Vagina (tissue), 2 donors: ENCODE measurements around the gene PDE5A. TPM values are rescaled to one million over a fixed set of nuclear protein-coding genes. Genes with fewer than 3 reads are reported as not detected.

Experiments used
- DNase-seq, 2 donors: peaks; one replicate each; pipeline ENCODE4 v3.0.0-alpha.2; 2017; ENCODE audit errors: extremely low spot score in 2 of 2
- H3K27ac ChIP-seq: fragments of 200-600 bp; sonication (generic); one replicate; pipeline ENCODE4 v1.5.1; 2019
- H3K27me3 ChIP-seq: fragments of 200-600 bp; sonication (generic); one replicate; pipeline ENCODE4 v1.5.1; 2019
- H3K36me3 ChIP-seq, 2 donors: fragments of 200-600 bp; sonication (generic); one replicate each; pipeline ENCODE4 v1.5.1; 2017 to 2019
- H3K4me1 ChIP-seq: fragments of 200-600 bp; sonication (generic); one replicate; pipeline ENCODE4 v1.5.1; 2019
- H3K4me3 ChIP-seq, 2 donors: fragments of 200-600 bp; sonication (generic); 1 replicate in 1 of 2; 2 replicates in 1 of 2; pipeline ENCODE4 v1.5.1; 2016 to 2019
- H3K9me3 ChIP-seq: fragments of 200-600 bp; sonication (generic); one replicate; pipeline ENCODE4 v1.5.1; 2019
- CTCF ChIP-seq, 3 experiments: fragments of 450-650 bp in 2 of 3; fragments of 200-600 bp in 1 of 3; sonication (generic) in 1 of 3; IDR thresholded peaks; one replicate each; pipeline ENCODE4 v1.5.1; 2017 to 2019; ENCODE audit warnings: antibody characterized with exemption in 3 of 3, mild to moderate bottlenecking in 2 of 3, moderate library complexity in 2 of 3
- POLR2A ChIP-seq, 2 donors: fragments of 450-650 bp; IDR thresholded peaks; one replicate each; pipeline ENCODE4 v1.6.1; 2017; ENCODE audit warnings: antibody characterized with exemption in 2 of 2, mild to moderate bottlenecking in 2 of 2, moderate library complexity in 2 of 2
- POLR2AphosphoS5 ChIP-seq, 2 donors: sonication (generic); formaldehyde crosslinking; IDR thresholded peaks; one replicate each; pipeline ENCODE4 v1.9.0; 2017; ENCODE audit warnings: antibody characterized with exemption in 2 of 2, mild to moderate bottlenecking in 2 of 2, low read depth in 1 of 2; ENCODE audit not compliant: insufficient read depth in 1 of 2
- intact Hi-C: fragments of 100-400 bp; cut with DNase I; formaldehyde crosslinking; loops from one replicate; pipeline ENCODE4 v1.15.1; 2023
- total RNA-seq: library from RNA; depleted of rRNA; stranded (reverse); fragments of >200 nt; gene quantifications from one replicate; pipeline ENCODE4 v1.2.3, GENCODE V29; 2016

Gene PDE5A
- total RNA-seq, 1 donor from 2014 or later, result 23.1 TPM

- intact Hi-C loops, result no loop called here
These were observed 47.3 kb downstream of the PDE5A start for GRCh38 chr4:119581190-119581873.

GRCh38 chr4:119580293-119580692, 48.3 kb downstream of the PDE5A start:
- intact Hi-C loops, result no loop called here
- H3K27me3 ChIP-seq, result no peaks in the 10 kb centered on the region
- TF ChIP-seq POLR2A (IDR thresholded peaks at IDR 0.05) (no peak), CTCF (IDR thresholded peaks at IDR 0.05) (no peak), POLR2AphosphoS5 (IDR thresholded peaks at IDR 0.05; ENCODE audit: insufficient read depth in 1 of 2, low read depth in 1 of 2) (no peak)
- no peak for DNase-seq
- H3K9me3 ChIP-seq, result no peaks in the 10 kb centered on the region
- H3K36me3 ChIP-seq, result no peaks in the 10 kb centered on the region
- H3K27ac ChIP-seq, result peak overlapping the region; percentile 1
- peaks cover 16% of the 10 kb centered on the region for H3K4me1 ChIP-seq
- no peak overlapping the region for H3K4me3 ChIP-seq

More at GRCh38 chr4:119581190-119581873, 47.3 kb downstream of the PDE5A start:
- Histone ChIP-seq H3K4me1 (peaks cover 16% of the 10 kb centered on the region), H3K27ac (peak overlapping the region; percentile 15), H3K36me3 (no peaks in the 10 kb centered on the region), H3K9me3 (no peaks in the 10 kb centered on the region), H3K27me3 (no peaks in the 10 kb centered on the region), H3K4me3 (no peak overlapping the region)
- no peak for TF ChIP-seq POLR2A (IDR thresholded peaks at IDR 0.05)
- TF ChIP-seq CTCF (IDR thresholded peaks at IDR 0.05), result no peak
- no peak for TF ChIP-seq POLR2AphosphoS5 (IDR thresholded peaks at IDR 0.05; ENCODE audit: insufficient read depth in 1 of 2, low read depth in 1 of 2)
- DNase-seq, result no peak

- no peak for DNase-seq
- no peaks in the 10 kb centered on the region for H3K27me3 ChIP-seq
- H3K27ac ChIP-seq, result no peak overlapping the region
- no peaks in the 10 kb centered on the region for H3K36me3 ChIP-seq
- H3K4me3 ChIP-seq, result no peak overlapping the region
- intact Hi-C loops, result no loop called here
- TF ChIP-seq CTCF (IDR thresholded peaks at IDR 0.05), result no peak
- no peak for TF ChIP-seq POLR2A (IDR thresholded peaks at IDR 0.05)
- no peak for TF ChIP-seq POLR2AphosphoS5 (IDR thresholded peaks at IDR 0.05; ENCODE audit: insufficient read depth in 1 of 2, low read depth in 1 of 2)
- peaks cover 16% of the 10 kb centered on the region for H3K4me1 ChIP-seq
- H3K9me3 ChIP-seq, result no peaks in the 10 kb centered on the region
These were observed 48.8 kb downstream of the PDE5A start for GRCh38 chr4:119579823-119580222.

GRCh38 chr4:119570401-119570800, 58.2 kb downstream of the PDE5A start:
- TF ChIP-seq CTCF (IDR thresholded peaks at IDR 0.05) (no peak), POLR2A (IDR thresholded peaks at IDR 0.05) (no peak)
- Histone ChIP-seq H3K9me3 (no peaks in the 10 kb centered on the region), H3K4me3 (no peak overlapping the region), H3K36me3 (peaks cover 0 to 4% of the 10 kb centered on the region in 2 donors), H3K4me1 (peaks cover 17% of the 10 kb centered on the region), H3K27me3 (no peaks in the 10 kb centered on the region), H3K27ac (peak overlapping the region; percentile 9)
- intact Hi-C loops, result loop anchor here (5.0 kb wide), 1 partner anchor 1552 kb away; no protein-coding TSS in a partner anchor
- no peak for DNase-seq

GRCh38 chr4:119564106-119564505, 64.5 kb downstream of the PDE5A start:
- Histone ChIP-seq H3K4me1 (no peaks in the 10 kb centered on the region), H3K36me3 (peaks cover 0 to 23% of the 10 kb centered on the region in 2 donors), H3K4me3 (no peak overlapping the region), H3K9me3 (peaks cover 10% of the 10 kb centered on the region), H3K27me3 (no peaks in the 10 kb centered on the region), H3K27ac (no peak overlapping the region)
- DNase-seq, result no peak
- intact Hi-C loops, result loop anchor here (5.0 kb wide), 1 partner anchor 63 kb away; the partner anchor contains the start of gene PDE5A
- TF ChIP-seq POLR2AphosphoS5 (IDR thresholded peaks at IDR 0.05; ENCODE audit: insufficient read depth in 1 of 2, low read depth in 1 of 2), result no peak
- no peak for TF ChIP-seq CTCF (IDR thresholded peaks at IDR 0.05)
- no peak for TF ChIP-seq POLR2A (IDR thresholded peaks at IDR 0.05)
